Liver (tissue), 9 donors: ENCODE measurements around the gene CFAP70. TPM values are rescaled to one million over a fixed set of nuclear protein-coding genes. Genes with fewer than 3 reads are reported as not detected.

ENCODE experiments used
- DNase-seq: peaks from one replicate; pipeline ENCODE4 v3.0.0-alpha.2; 2017; ENCODE audit warnings: low spot score
- H3K27ac ChIP-seq, 2 donors: one replicate each; pipeline ENCODE4 v1.7.0; 2013; ENCODE audit warnings: inconsistent platforms in 2 of 2, low read length in 2 of 2, control low read depth in 1 of 2, low read depth in 1 of 2, mild to moderate bottlenecking in 1 of 2
- H3K27me3 ChIP-seq, 4 donors: one replicate each; pipeline versions ENCODE4 v1.6.1 to v1.7.0; 2013; ENCODE audit warnings: low read length in 3 of 4, inconsistent platforms in 1 of 4, mild to moderate bottlenecking in 1 of 4, moderate library complexity in 1 of 4; ENCODE audit not compliant: control insufficient read depth in 4 of 4, insufficient read depth in 4 of 4
- H3K36me3 ChIP-seq, 4 donors: one replicate each; pipeline versions ENCODE4 v1.6.1 to v1.7.0; 2013; ENCODE audit warnings: low read length in 3 of 4, mild to moderate bottlenecking in 3 of 4, low read depth in 1 of 4, moderate library complexity in 1 of 4; ENCODE audit not compliant: control insufficient read depth in 4 of 4, insufficient read depth in 3 of 4
- H3K4me1 ChIP-seq, 4 donors: one replicate each; pipeline versions ENCODE4 v1.6.1 to v1.7.0; 2013; ENCODE audit warnings: low read length in 3 of 4, mild to moderate bottlenecking in 3 of 4, moderate library complexity in 1 of 4; ENCODE audit not compliant: control insufficient read depth in 4 of 4, insufficient read depth in 4 of 4
- H3K4me3 ChIP-seq, 3 donors: one replicate each; pipeline versions ENCODE4 v1.6.1 to v1.7.0; 2013; ENCODE audit warnings: low read length in 3 of 3, control low read depth in 1 of 3, low read depth in 1 of 3, mild to moderate bottlenecking in 1 of 3
- H3K9ac ChIP-seq, 2 donors: one replicate each; pipeline ENCODE4 v1.7.0; 2013; ENCODE audit warnings: low read length in 2 of 2, mild to moderate bottlenecking in 2 of 2, moderate library complexity in 2 of 2, control low read depth in 1 of 2, low read depth in 1 of 2
- H3K9me3 ChIP-seq, 4 donors: one replicate each; pipeline versions ENCODE4 v1.6.1 to v1.7.0; 2013; ENCODE audit warnings: low read length in 3 of 4; ENCODE audit not compliant: control insufficient read depth in 4 of 4
- EGR1 ChIP-seq, 2 donors: IDR thresholded peaks; 2 replicates each; pipeline ENCODE4 v1.6.1; 2016 to 2018; ENCODE audit warnings: antibody characterized with exemption in 2 of 2, low read depth in 2 of 2
- FOXA1 ChIP-seq: IDR thresholded peaks from 2 replicates; pipeline ENCODE4 v1.6.1; 2016; ENCODE audit warnings: antibody characterized with exemption
- FOXA2 ChIP-seq: IDR thresholded peaks from 2 replicates; pipeline ENCODE4 v1.6.1; 2016; ENCODE audit warnings: antibody characterized with exemption
- GABPA ChIP-seq, 2 donors: IDR thresholded peaks in 1 of 2; conservative IDR thresholded peaks in 1 of 2; 2 replicates each; pipeline ENCODE4 v1.6.1; 2016; ENCODE audit warnings: antibody characterized with exemption in 2 of 2, mild to moderate bottlenecking in 1 of 2, moderate library complexity in 1 of 2
- HNF4A ChIP-seq, 2 donors: conservative IDR thresholded peaks; 2 replicates each; pipeline ENCODE4 v1.6.1; 2016; ENCODE audit warnings: antibody characterized with exemption in 2 of 2, mild to moderate bottlenecking in 2 of 2
- HNF4G ChIP-seq: IDR thresholded peaks from 2 replicates; pipeline ENCODE4 v1.6.1; 2016; ENCODE audit warnings: antibody characterized with exemption
- JUND ChIP-seq, 2 donors: IDR thresholded peaks; 2 replicates each; pipeline ENCODE4 v1.6.1; 2016; ENCODE audit warnings: antibody characterized with exemption in 2 of 2
- NR2F2 ChIP-seq: IDR thresholded peaks from 2 replicates; pipeline ENCODE4 v1.6.1; 2016; ENCODE audit warnings: antibody characterized with exemption
- RAD21 ChIP-seq, 2 donors: IDR thresholded peaks; 2 replicates each; pipeline ENCODE4 v1.6.1; 2016; ENCODE audit warnings: antibody characterized with exemption in 2 of 2, mild to moderate bottlenecking in 2 of 2
- RXRA ChIP-seq, 2 donors: IDR thresholded peaks; 2 replicates each; pipeline ENCODE4 v1.6.1; 2017 to 2018; ENCODE audit warnings: antibody characterized with exemption in 2 of 2, mild to moderate bottlenecking in 1 of 2
- SP1 ChIP-seq: IDR thresholded peaks from 2 replicates; pipeline ENCODE4 v1.6.1; 2018; ENCODE audit warnings: antibody characterized with exemption, mild to moderate bottlenecking
- TAF1 ChIP-seq: conservative IDR thresholded peaks from 2 replicates; pipeline ENCODE4 v1.6.1; 2016; ENCODE audit warnings: antibody characterized with exemption, mild to moderate bottlenecking
- YY1 ChIP-seq: IDR thresholded peaks from 2 replicates; pipeline ENCODE4 v1.6.1; 2016; ENCODE audit warnings: antibody characterized with exemption, mild to moderate bottlenecking
- WGBS: extraction: QIAGEN DNeasy Blood & Tissue Kit; methylation state at CpG from one replicate; pipeline ENCODE4 v1.1.7; 2013; 5-methylcytosine and 5-hydroxymethylcytosine counted together
- polyA plus RNA-seq, 2 donors: library from polyadenylated mRNA; stranded (reverse) in 1 of 2; unstranded in 1 of 2; fragments of 200-250 nt in 1 of 2; fragments of >200 nt in 1 of 2; fragmentation: Nextera tagmentation in 1 of 2; extraction: Ambion mirVana in 1 of 2; gene quantifications; one replicate each; pipeline versions ENCODE4 v1.2.1 to v1.2.3, GENCODE V29; 2013 to 2015
- total RNA-seq, 2 donors: library from RNA; depleted of rRNA; stranded (reverse); fragments of >200 nt; gene quantifications; one replicate each; pipeline ENCODE4 v1.2.3, GENCODE V29; 2014
- TF ChIP-seq, protein P1 (sequence below): IDR thresholded peaks from 2 replicates; pipeline ENCODE4 v1.6.1; 2016; ENCODE audit warnings: antibody characterized with exemption, mild to moderate bottlenecking
- TF ChIP-seq, protein P2 (sequence below): IDR thresholded peaks from 2 replicates; pipeline ENCODE4 v1.6.1; 2016; ENCODE audit warnings: antibody characterized with exemption
- TF ChIP-seq, protein P3 (sequence below): fragments of 150-350 bp; IDR thresholded peaks from 2 replicates; pipeline ENCODE4 v1.5.1; 2017; ENCODE audit warnings: improper control_type of control experiment, low read depth, low read length; ENCODE audit not compliant: missing input control
- TF ChIP-seq, protein P4 (sequence below): IDR thresholded peaks from 2 replicates; pipeline ENCODE4 v1.6.1; 2016; ENCODE audit warnings: antibody characterized with exemption
- TF ChIP-seq, protein P5 (sequence below): IDR thresholded peaks from 2 replicates; pipeline ENCODE4 v1.6.1; 2016; ENCODE audit warnings: antibody characterized with exemption
- donor health status: healthy.
- donor health status: healthy.
- donor health status: healthy.
- donor health status: healthy.
- donor health status: healthy.

CFAP70 gene
- total and polyA plus RNA-seq, 4 donors: 0.46 to 2.3 (median 0.80) TPM

DNA sequence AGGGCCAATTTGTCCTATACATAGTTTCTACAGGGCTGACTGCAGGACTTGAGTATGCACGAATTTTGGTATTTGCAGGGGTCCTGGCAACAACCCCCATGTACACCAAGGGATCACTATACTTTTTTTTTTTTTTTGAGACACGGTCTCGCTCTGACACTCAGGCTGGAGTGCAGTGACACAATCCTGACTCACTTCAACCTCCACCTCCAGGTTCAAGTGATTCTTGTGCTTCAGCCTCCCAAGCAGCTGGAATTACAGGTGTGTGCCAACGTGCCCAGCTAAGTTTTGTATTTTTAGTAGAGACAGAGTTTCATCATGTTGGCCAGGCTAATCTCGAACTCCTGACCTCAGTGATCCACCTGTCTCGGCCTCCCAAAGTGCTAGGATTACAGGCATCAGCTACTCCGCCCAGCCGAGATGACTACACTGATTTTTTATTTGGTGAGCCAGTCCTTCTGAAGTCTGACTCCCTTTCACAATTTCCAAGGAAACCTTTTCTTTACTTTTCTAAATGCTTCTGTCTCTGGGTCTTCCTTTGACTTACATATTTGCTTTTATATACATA lies 19.8 kb downstream of the CFAP70 start (continued):
- TF ChIP-seq, protein P1, sequence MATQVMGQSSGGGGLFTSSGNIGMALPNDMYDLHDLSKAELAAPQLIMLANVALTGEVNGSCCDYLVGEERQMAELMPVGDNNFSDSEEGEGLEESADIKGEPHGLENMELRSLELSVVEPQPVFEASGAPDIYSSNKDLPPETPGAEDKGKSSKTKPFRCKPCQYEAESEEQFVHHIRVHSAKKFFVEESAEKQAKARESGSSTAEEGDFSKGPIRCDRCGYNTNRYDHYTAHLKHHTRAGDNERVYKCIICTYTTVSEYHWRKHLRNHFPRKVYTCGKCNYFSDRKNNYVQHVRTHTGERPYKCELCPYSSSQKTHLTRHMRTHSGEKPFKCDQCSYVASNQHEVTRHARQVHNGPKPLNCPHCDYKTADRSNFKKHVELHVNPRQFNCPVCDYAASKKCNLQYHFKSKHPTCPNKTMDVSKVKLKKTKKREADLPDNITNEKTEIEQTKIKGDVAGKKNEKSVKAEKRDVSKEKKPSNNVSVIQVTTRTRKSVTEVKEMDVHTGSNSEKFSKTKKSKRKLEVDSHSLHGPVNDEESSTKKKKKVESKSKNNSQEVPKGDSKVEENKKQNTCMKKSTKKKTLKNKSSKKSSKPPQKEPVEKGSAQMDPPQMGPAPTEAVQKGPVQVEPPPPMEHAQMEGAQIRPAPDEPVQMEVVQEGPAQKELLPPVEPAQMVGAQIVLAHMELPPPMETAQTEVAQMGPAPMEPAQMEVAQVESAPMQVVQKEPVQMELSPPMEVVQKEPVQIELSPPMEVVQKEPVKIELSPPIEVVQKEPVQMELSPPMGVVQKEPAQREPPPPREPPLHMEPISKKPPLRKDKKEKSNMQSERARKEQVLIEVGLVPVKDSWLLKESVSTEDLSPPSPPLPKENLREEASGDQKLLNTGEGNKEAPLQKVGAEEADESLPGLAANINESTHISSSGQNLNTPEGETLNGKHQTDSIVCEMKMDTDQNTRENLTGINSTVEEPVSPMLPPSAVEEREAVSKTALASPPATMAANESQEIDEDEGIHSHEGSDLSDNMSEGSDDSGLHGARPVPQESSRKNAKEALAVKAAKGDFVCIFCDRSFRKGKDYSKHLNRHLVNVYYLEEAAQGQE: no peak

DNA sequence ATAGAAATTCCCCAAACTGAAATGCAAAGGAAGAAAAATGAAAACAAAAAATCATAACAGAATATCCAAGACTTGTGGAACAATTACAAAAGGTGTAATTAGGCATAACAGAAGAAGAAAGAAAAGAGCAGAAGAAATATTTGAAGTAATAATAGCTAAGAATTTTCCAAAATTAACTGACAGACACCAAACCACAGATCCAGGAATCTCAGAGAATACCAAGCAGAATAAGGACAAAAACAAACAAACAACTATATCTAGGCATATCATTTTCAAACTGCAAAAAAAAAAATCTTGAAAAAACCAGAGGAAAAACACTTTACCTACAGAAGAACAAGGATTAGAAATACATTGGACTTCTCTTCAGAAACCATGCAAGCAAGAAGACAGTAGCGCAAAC lies 25.5 kb downstream of the CFAP70 start:
- no peak overlapping the region for H3K9ac ChIP-seq
- WGBS: 99% methylated on average over 1 of the region's 1 CpG
- TF ChIP-seq GABPA (IDR thresholded peaks at IDR 0.05 in 1 of 2, conservative IDR thresholded peaks at IDR 0.05 in 1 of 2) (no peak), FOXA1 (no peak), SP1 (no peak), RXRA (IDR thresholded peaks at IDR 0.05) (no peak)

DNA sequence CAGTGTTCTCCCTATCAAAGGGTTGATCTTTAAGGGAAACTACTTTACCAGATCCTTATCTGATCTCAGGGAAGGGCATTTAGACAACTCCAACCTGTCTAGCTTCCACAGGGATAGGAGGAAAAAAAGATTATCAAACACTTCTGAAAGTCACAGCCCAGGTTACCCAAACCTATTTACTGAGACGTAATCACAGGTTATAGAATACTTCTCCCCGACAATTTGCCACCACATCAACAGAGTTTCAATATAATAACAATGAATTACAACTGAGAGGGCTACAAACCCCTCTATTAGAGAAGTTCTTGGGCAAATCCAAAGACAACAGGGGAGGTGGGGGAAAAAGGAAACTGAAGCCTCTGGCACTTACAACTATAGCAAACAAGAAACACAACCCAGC lies 26.3 kb downstream of the CFAP70 start:
- Histone ChIP-seq H3K4me3 (no peak overlapping the region), H3K9ac (no peak overlapping the region), H3K4me1 (no peaks in the 10 kb centered on the region), H3K9me3 (no peaks in the 10 kb centered on the region), H3K27ac (no peak overlapping the region), H3K27me3 (no peaks in the 10 kb centered on the region), H3K36me3 (no peaks in the 10 kb centered on the region)
- DNase-seq: no peak
- TF ChIP-seq YY1: no peak
- TF ChIP-seq GABPA (IDR thresholded peaks at IDR 0.05 in 1 of 2, conservative IDR thresholded peaks at IDR 0.05 in 1 of 2): no peak
- no peak for TF ChIP-seq SP1
- no peak for TF ChIP-seq EGR1 (IDR thresholded peaks at IDR 0.05; ENCODE audit: low read depth in 2 of 2)
- no peak for TF ChIP-seq HNF4A (conservative IDR thresholded peaks at IDR 0.05)
- no peak for TF ChIP-seq FOXA1
- TF ChIP-seq, protein P2, sequence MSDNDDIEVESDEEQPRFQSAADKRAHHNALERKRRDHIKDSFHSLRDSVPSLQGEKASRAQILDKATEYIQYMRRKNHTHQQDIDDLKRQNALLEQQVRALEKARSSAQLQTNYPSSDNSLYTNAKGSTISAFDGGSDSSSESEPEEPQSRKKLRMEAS: no peak
- TF ChIP-seq, protein P3, sequence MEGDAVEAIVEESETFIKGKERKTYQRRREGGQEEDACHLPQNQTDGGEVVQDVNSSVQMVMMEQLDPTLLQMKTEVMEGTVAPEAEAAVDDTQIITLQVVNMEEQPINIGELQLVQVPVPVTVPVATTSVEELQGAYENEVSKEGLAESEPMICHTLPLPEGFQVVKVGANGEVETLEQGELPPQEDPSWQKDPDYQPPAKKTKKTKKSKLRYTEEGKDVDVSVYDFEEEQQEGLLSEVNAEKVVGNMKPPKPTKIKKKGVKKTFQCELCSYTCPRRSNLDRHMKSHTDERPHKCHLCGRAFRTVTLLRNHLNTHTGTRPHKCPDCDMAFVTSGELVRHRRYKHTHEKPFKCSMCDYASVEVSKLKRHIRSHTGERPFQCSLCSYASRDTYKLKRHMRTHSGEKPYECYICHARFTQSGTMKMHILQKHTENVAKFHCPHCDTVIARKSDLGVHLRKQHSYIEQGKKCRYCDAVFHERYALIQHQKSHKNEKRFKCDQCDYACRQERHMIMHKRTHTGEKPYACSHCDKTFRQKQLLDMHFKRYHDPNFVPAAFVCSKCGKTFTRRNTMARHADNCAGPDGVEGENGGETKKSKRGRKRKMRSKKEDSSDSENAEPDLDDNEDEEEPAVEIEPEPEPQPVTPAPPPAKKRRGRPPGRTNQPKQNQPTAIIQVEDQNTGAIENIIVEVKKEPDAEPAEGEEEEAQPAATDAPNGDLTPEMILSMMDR: no peak
- TF ChIP-seq RAD21 (IDR thresholded peaks at IDR 0.05): no peak
- no peak for TF ChIP-seq HNF4G
- TF ChIP-seq, protein P4, sequence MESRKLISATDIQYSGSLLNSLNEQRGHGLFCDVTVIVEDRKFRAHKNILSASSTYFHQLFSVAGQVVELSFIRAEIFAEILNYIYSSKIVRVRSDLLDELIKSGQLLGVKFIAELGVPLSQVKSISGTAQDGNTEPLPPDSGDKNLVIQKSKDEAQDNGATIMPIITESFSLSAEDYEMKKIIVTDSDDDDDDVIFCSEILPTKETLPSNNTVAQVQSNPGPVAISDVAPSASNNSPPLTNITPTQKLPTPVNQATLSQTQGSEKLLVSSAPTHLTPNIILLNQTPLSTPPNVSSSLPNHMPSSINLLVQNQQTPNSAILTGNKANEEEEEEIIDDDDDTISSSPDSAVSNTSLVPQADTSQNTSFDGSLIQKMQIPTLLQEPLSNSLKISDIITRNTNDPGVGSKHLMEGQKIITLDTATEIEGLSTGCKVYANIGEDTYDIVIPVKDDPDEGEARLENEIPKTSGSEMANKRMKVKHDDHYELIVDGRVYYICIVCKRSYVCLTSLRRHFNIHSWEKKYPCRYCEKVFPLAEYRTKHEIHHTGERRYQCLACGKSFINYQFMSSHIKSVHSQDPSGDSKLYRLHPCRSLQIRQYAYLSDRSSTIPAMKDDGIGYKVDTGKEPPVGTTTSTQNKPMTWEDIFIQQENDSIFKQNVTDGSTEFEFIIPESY: no peak
- TF ChIP-seq FOXA2: no peak
- TF ChIP-seq, protein P1: no peak
- TF ChIP-seq TAF1: no peak
- no peak for TF ChIP-seq RXRA (IDR thresholded peaks at IDR 0.05)
- no peak for TF ChIP-seq JUND (IDR thresholded peaks at IDR 0.05)
- TF ChIP-seq NR2F2: no peak
- TF ChIP-seq, protein P5, sequence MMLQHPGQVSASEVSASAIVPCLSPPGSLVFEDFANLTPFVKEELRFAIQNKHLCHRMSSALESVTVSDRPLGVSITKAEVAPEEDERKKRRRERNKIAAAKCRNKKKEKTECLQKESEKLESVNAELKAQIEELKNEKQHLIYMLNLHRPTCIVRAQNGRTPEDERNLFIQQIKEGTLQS: no peak
- WGBS: 88% methylated on average over 2 of the region's 2 CpGs

More for the DNA sequence above, 25.5 kb downstream of the CFAP70 start:
- Histone ChIP-seq H3K4me3 (no peak overlapping the region), H3K4me1 (no peaks in the 10 kb centered on the region), H3K9me3 (no peaks in the 10 kb centered on the region), H3K36me3 (no peaks in the 10 kb centered on the region), H3K27ac (no peak overlapping the region), H3K27me3 (no peaks in the 10 kb centered on the region)
- DNase-seq: no peak
